MM.1S (cell line): Measurements from ENCODE around the gene SLC25A17.

Source experiments
- DNase-seq: peaks from one replicate; pipeline ENCODE4 v3.0.0-alpha.2; 2015
- H2AFZ ChIP-seq: fragments of 300-600 bp; sonication (generic); 2 replicates; pipeline ENCODE4 v1.6.0; 2016; ENCODE audit warnings: antibody characterized with exemption, low read length
- H3F3A ChIP-seq: fragments of 300-600 bp; sonication (generic); 2 replicates; pipeline ENCODE4 v1.6.1; 2016; ENCODE audit warnings: mild to moderate bottlenecking, antibody characterized with exemption, low read length, moderate library complexity, mixed read lengths; ENCODE audit not compliant: insufficient read depth
- H3K27ac ChIP-seq: fragments of 300-600 bp; sonication (generic); 2 replicates; pipeline ENCODE4 v1.5.1; 2016; ENCODE audit warnings: mild to moderate bottlenecking, low read length
- H3K27me3 ChIP-seq: fragments of 300-600 bp; sonication (generic); replicated peaks from 2 replicates; pipeline ENCODE4 v1.6.0; 2016; ENCODE audit warnings: low read length; ENCODE audit not compliant: insufficient read depth
- H3K36me3 ChIP-seq: fragments of 300-600 bp; sonication (generic); replicated peaks from 2 replicates; pipeline ENCODE4 v1.6.1; 2016; ENCODE audit warnings: mild to moderate bottlenecking, low read length, mixed read lengths; ENCODE audit not compliant: insufficient read depth
- H3K4me1 ChIP-seq: fragments of 300-600 bp; sonication (generic); 2 replicates; pipeline ENCODE4 v1.6.1; 2016; ENCODE audit warnings: low read length, mixed read lengths
- H3K4me2 ChIP-seq: fragments of 300-600 bp; sonication (generic); 2 replicates; pipeline ENCODE4 v1.6.0; 2016; ENCODE audit warnings: low read depth, low read length
- H3K4me3 ChIP-seq: fragments of 300-600 bp; sonication (generic); 2 replicates; pipeline ENCODE4 v1.5.1; 2016; ENCODE audit warnings: low read length, mixed read lengths
- H3K79me2 ChIP-seq: fragments of 300-600 bp; sonication (generic); 2 replicates; pipeline ENCODE4 v1.6.1; 2016; ENCODE audit warnings: mixed run types, low read length, mixed read lengths
- H3K9ac ChIP-seq: fragments of 300-600 bp; sonication (generic); 2 replicates; pipeline ENCODE4 v1.6.1; 2016; ENCODE audit warnings: low read length, mixed read lengths
- H3K9me2 ChIP-seq: fragments of 300-600 bp; sonication (generic); replicated peaks from 2 replicates; pipeline ENCODE4 v1.6.1; 2016; ENCODE audit warnings: mild to moderate bottlenecking, low read length, mixed read lengths; ENCODE audit not compliant: insufficient read depth
- H3K9me3 ChIP-seq: fragments of 300-600 bp; sonication (generic); replicated peaks from 2 replicates; pipeline ENCODE4 v1.6.1; 2016; ENCODE audit warnings: mild to moderate bottlenecking, low read length, mixed read lengths; ENCODE audit not compliant: insufficient read depth
- H4K20me1 ChIP-seq: fragments of 300-600 bp; sonication (generic); 2 replicates; pipeline ENCODE4 v1.6.1; 2016; ENCODE audit warnings: mild to moderate bottlenecking, low read length, moderate library complexity, mixed read lengths; ENCODE audit not compliant: insufficient read depth
- CTCF ChIP-seq: fragments of 300-600 bp; sonication (generic); IDR thresholded peaks from 2 replicates; pipeline ENCODE4 v1.5.1; 2016; ENCODE audit warnings: antibody characterized with exemption, low read length, mixed read lengths
- EZH2 ChIP-seq: fragments of 300-600 bp; sonication (generic); optimal IDR thresholded peaks from 2 replicates; pipeline ENCODE3; 2017; ENCODE audit warnings: low read depth, mild to moderate bottlenecking, antibody characterized with exemption, low read length, mixed read lengths
- EZH2phosphoT487 ChIP-seq: fragments of 300-600 bp; sonication (generic); IDR thresholded peaks from 2 replicates; pipeline ENCODE4 v1.6.1; 2018; ENCODE audit warnings: antibody characterized with exemption, low read length

Gene SLC25A17

GRCh38 chr22:40769761-40770160 is 49.4 kb downstream of the SLC25A17 start:
- Histone ChIP-seq H3K36me3 (no peaks in the 10 kb centered on the region), H2AFZ (no peak overlapping the region), H3K4me2 (no peak overlapping the region), H3K4me1 (no peaks in the 10 kb centered on the region), H3K4me3 (no peak overlapping the region), H3K27me3 (no peaks in the 10 kb centered on the region), H3K9me3 (no peaks in the 10 kb centered on the region), H3K79me2 (no peaks in the 10 kb centered on the region), H4K20me1 (no peaks in the 10 kb centered on the region), H3K27ac (no peak overlapping the region), H3K9ac (no peak overlapping the region), H3F3A (no peaks in the 10 kb centered on the region), H3K9me2 (no peaks in the 10 kb centered on the region)
- no peak for TF ChIP-seq EZH2
- TF ChIP-seq EZH2phosphoT487 = no peak
- no peak for TF ChIP-seq CTCF
- no peak for DNase-seq

- no peaks in the 10 kb centered on the region for H3K36me3 ChIP-seq
- no peaks in the 10 kb centered on the region for H3K9me2 ChIP-seq
- no peak overlapping the region for H3K4me2 ChIP-seq
Observed at GRCh38 chr22:40768206-40768605, 50.9 kb downstream of the SLC25A17 start.

GRCh38 chr22:40766956-40767355 is 52.2 kb downstream of the SLC25A17 start:
- H2AFZ ChIP-seq = no peak overlapping the region
- H3K9me2 ChIP-seq = no peaks in the 10 kb centered on the region
- no peak overlapping the region for H3K4me2 ChIP-seq
- no peaks in the 10 kb centered on the region for H3F3A ChIP-seq
- H3K9ac ChIP-seq = no peak overlapping the region
- H3K4me1 ChIP-seq = no peaks in the 10 kb centered on the region
- no peak overlapping the region for H3K27ac ChIP-seq
- H3K79me2 ChIP-seq = no peaks in the 10 kb centered on the region
- DNase-seq = no peak
- no peaks in the 10 kb centered on the region for H4K20me1 ChIP-seq
- H3K4me3 ChIP-seq = no peak overlapping the region
- no peaks in the 10 kb centered on the region for H3K9me3 ChIP-seq
- no peaks in the 10 kb centered on the region for H3K27me3 ChIP-seq
- TF ChIP-seq CTCF (no peak), EZH2phosphoT487 (no peak), EZH2 (no peak)
- H3K36me3 ChIP-seq = no peaks in the 10 kb centered on the region

More at GRCh38 chr22:40768206-40768605, 50.9 kb downstream of the SLC25A17 start:
- no peaks in the 10 kb centered on the region for H3F3A ChIP-seq
- no peak overlapping the region for H3K9ac ChIP-seq
- H3K27me3 ChIP-seq = no peaks in the 10 kb centered on the region
- no peaks in the 10 kb centered on the region for H3K4me1 ChIP-seq
- H2AFZ ChIP-seq = no peak overlapping the region
- TF ChIP-seq EZH2 (no peak), CTCF (no peak), EZH2phosphoT487 (no peak)
- H3K27ac ChIP-seq = no peak overlapping the region
- no peak for DNase-seq
- no peaks in the 10 kb centered on the region for H3K79me2 ChIP-seq
- H4K20me1 ChIP-seq = no peaks in the 10 kb centered on the region
- no peaks in the 10 kb centered on the region for H3K9me3 ChIP-seq
- H3K4me3 ChIP-seq = no peak overlapping the region
